Measurements from ENCODE around the gene BLM.

GRCh38 chr15:90691982-90692773 lies 25.0 kb upstream of the BLM start:
- TF ChIP-seq EZH2 (IDR thresholded peaks at IDR 0.05) (no peak), CTCF (IDR thresholded peaks at IDR 0.05) (no peak)

Data from neural progenitor cell (in vitro differentiated cells).